OCI-LY1 (cell line): Measurements from ENCODE around the gene PRSS2.

Experiments
- EZH2 ChIP-seq: fragments of 200-600 bp; sonication (generic), shearing (Covaris generic); IDR thresholded peaks from 2 replicates; pipeline ENCODE4 v1.8.0; 2017; ENCODE audit warnings: borderline replicate concordance, mixed run types, mild to moderate bottlenecking, antibody characterized with exemption, low read length, moderate library complexity, mixed read lengths
- TF ChIP-seq, protein P1 (sequence below): fragments of 200-600 bp; sonication (generic), shearing (Covaris generic); IDR thresholded peaks from 2 replicates; pipeline ENCODE4 v1.5.1; 2017; ENCODE audit warnings: mild to moderate bottlenecking, antibody characterized with exemption, low read length, moderate library complexity, mixed read lengths

DNA sequence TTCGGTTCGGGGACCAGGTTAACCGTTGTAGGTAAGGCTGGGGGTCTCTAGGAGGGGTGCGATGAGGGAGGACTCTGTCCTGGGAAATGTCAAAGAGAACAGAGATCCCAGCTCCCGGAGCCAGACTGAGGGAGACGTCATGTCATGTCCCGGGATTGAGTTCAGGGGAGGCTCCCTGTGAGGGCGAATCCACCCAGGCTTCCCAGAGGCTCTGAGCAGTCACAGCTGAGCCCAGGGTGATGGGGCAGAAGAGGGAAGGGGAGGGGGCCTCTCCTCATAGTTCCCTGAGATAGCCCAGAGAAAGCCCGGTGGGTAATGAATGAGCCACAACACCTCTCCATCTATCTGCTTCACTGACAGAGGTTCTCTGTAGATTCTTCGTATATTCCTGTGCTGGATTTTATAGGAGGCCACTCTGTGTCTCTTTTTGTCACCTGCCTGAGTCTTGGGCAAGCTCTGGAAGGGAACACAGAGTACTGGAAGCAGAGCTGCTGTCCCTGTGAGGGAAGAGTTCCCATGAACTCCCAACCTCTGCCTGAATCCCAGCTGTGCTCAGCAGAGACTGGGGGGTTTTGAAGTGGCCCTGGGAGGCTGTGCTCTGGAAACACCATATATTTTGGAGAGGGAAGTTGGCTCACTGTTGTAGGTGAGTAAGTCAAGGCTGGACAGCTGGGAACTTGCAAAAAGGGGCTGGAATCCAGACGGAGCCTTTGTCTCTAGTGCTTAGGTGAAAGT is 16.4 kb downstream of the PRSS2 start:
- TF ChIP-seq, protein P1, sequence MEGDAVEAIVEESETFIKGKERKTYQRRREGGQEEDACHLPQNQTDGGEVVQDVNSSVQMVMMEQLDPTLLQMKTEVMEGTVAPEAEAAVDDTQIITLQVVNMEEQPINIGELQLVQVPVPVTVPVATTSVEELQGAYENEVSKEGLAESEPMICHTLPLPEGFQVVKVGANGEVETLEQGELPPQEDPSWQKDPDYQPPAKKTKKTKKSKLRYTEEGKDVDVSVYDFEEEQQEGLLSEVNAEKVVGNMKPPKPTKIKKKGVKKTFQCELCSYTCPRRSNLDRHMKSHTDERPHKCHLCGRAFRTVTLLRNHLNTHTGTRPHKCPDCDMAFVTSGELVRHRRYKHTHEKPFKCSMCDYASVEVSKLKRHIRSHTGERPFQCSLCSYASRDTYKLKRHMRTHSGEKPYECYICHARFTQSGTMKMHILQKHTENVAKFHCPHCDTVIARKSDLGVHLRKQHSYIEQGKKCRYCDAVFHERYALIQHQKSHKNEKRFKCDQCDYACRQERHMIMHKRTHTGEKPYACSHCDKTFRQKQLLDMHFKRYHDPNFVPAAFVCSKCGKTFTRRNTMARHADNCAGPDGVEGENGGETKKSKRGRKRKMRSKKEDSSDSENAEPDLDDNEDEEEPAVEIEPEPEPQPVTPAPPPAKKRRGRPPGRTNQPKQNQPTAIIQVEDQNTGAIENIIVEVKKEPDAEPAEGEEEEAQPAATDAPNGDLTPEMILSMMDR, result no peak
- TF ChIP-seq EZH2, result no peak
